HCT116 (cell line): Measurements from ENCODE around the gene BLOC1S6. TPM values are rescaled to one million over a fixed set of nuclear protein-coding genes. Genes with fewer than 3 reads are reported as not detected.

Experiments
- ATAC-seq: fragments of 200-7000 bp; cut with Tn5 transposase; 2 replicates; pipeline ENCODE4 v1.9.1; 2020; ENCODE audit warnings: mild to moderate bottlenecking, moderate library complexity
- BruUV-seq: library from RNA; stranded (reverse); fragments of 400-500 nt; replicated peaks from 2 replicates; lab custom pipeline; 2021; lab: Mats Ljungman, UMichigan
- CTCF ChIA-PET: fragments of 300-600 bp; sonication (Branson Sonifier 250); formaldehyde crosslinking; loops from one replicate; lab custom pipeline; 2021; ENCODE audit warnings: antibody characterized with exemption; lab: Charles Lee
- POLR2A ChIA-PET: fragments of 300-600, 350-600 bp; sonication (Branson Sonifier 250); formaldehyde crosslinking; loops from one replicate; lab custom pipeline; 2021; ENCODE audit warnings: antibody characterized with exemption; lab: Charles Lee
- RAD21 ChIA-PET, 2 experiments: fragments of 300-600 bp; sonication (Branson Sonifier 250); formaldehyde crosslinking; loops; one replicate each; lab custom pipeline; 2023; ENCODE audit warnings: low total read pairs in 2 of 2; ENCODE audit not compliant: uncharacterized antibody in 2 of 2, unreplicated experiment in 2 of 2, low non-redundant PET in 1 of 2; lab: Charles Lee
- DNase-seq: peaks from one replicate; pipeline ENCODE4 v3.0.0-alpha.2; 2010; ENCODE audit warnings: low read depth, low spot score
- H2AFZ ChIP-seq: fragments of 200-600 bp; shearing (Covaris generic), sonication (generic); 2 replicates; pipeline ENCODE4 v1.6.1; 2017; ENCODE audit warnings: low read depth, mixed run types, mixed read lengths, antibody characterized with exemption, low read length; ENCODE audit not compliant: poor library complexity, severe bottlenecking
- H3K27ac ChIP-seq: 2 replicates; pipeline ENCODE4 v1.5.1; 2012; ENCODE audit warnings: low read depth, low read length
- H3K27me3 ChIP-seq: fragments of 200-600 bp; sonication (generic); 2 replicates; pipeline ENCODE4 v1.6.1; 2016; ENCODE audit warnings: mixed run types, low read length, mixed read lengths; ENCODE audit not compliant: insufficient read depth
- H3K36me3 ChIP-seq, 2 experiments: fragments of 200-500 bp in 1 of 2; fragments of 200-600 bp in 1 of 2; sonication (Bioruptor generic) in 1 of 2; sonication (generic) in 1 of 2; 2 replicates each; pipeline versions ENCODE4 v1.5.1 to v1.6.1; 2014 to 2016; ENCODE audit warnings: low read length in 2 of 2, inconsistent platforms in 1 of 2, mixed read lengths in 1 of 2, mixed run types in 1 of 2; ENCODE audit not compliant: insufficient read depth in 2 of 2, control insufficient read depth in 1 of 2
- H3K4me1 ChIP-seq, 2 experiments: fragments of 200-600 bp in 1 of 2; sonication (generic) in 1 of 2; 2 replicates each; pipeline versions ENCODE4 v1.5.1 to v1.6.1; 2012 to 2017; ENCODE audit warnings: low read length in 2 of 2, inconsistent platforms in 1 of 2, mild to moderate bottlenecking in 1 of 2, mixed read lengths in 1 of 2, mixed run types in 1 of 2, moderate library complexity in 1 of 2; ENCODE audit not compliant: insufficient read depth in 2 of 2, control insufficient read depth in 1 of 2
- H3K4me2 ChIP-seq: fragments of 200-600 bp; sonication (generic); 2 replicates; pipeline ENCODE4 v1.6.1; 2017; ENCODE audit warnings: mixed run types, low read length, mixed read lengths
- H3K4me3 ChIP-seq, 2 experiments: fragments of 200-600 bp in 1 of 2; sonication (generic) in 1 of 2; replicated peaks in 1 of 2; 2 replicates each; pipeline ENCODE4 v1.5.1; 2011 to 2016; ENCODE audit warnings: low read length in 2 of 2, control low read depth in 1 of 2, low read depth in 1 of 2, mild to moderate bottlenecking in 1 of 2, mixed read lengths in 1 of 2, mixed run types in 1 of 2
- H3K79me2 ChIP-seq: fragments of 200-600 bp; sonication (generic); 2 replicates; pipeline ENCODE4 v1.6.1; 2017; ENCODE audit warnings: mild to moderate bottlenecking, mixed run types, low read length, moderate library complexity, mixed read lengths; ENCODE audit not compliant: insufficient read depth
- H3K9ac ChIP-seq: fragments of 200-600 bp; sonication (generic); 2 replicates; pipeline ENCODE4 v1.6.1; 2016; ENCODE audit warnings: low read length, mixed read lengths
- H3K9me2 ChIP-seq: fragments of 200-600 bp; sonication (generic), shearing (Covaris generic); 2 replicates; pipeline ENCODE4 v1.6.1; 2017; ENCODE audit warnings: mixed run types, mild to moderate bottlenecking, moderate library complexity; ENCODE audit not compliant: insufficient read depth
- H3K9me3 ChIP-seq, 2 experiments: fragments of 200-500 bp in 1 of 2; fragments of 200-600 bp in 1 of 2; sonication (Bioruptor generic) in 1 of 2; sonication (generic) in 1 of 2; 2 replicates each; pipeline ENCODE4 v1.6.1; 2014 to 2017; ENCODE audit warnings: low read length in 2 of 2, mixed read lengths in 2 of 2, inconsistent platforms in 1 of 2, low read depth in 1 of 2, mild to moderate bottlenecking in 1 of 2, mixed run types in 1 of 2, moderate library complexity in 1 of 2; ENCODE audit not compliant: control insufficient read depth in 1 of 2, insufficient read depth in 1 of 2
- H4K20me1 ChIP-seq: fragments of 200-600 bp; sonication (generic), shearing (Covaris generic); 2 replicates; pipeline ENCODE4 v1.6.1; 2017; ENCODE audit warnings: mixed run types, mild to moderate bottlenecking, moderate library complexity; ENCODE audit not compliant: insufficient read depth
- ATF3 ChIP-seq: IDR thresholded peaks from 2 replicates; pipeline ENCODE4 v1.6.1; 2012
- CBX3 ChIP-seq: IDR thresholded peaks from 2 replicates; pipeline ENCODE4 v1.6.1; 2012; ENCODE audit warnings: low read depth
- CEBPB ChIP-seq: IDR thresholded peaks from 2 replicates; pipeline ENCODE4 v1.6.1; 2012; ENCODE audit warnings: low read depth
- EGR1 ChIP-seq: IDR thresholded peaks from 2 replicates; pipeline ENCODE4 v1.6.1; 2012; ENCODE audit warnings: low read depth
- ELF1 ChIP-seq: IDR thresholded peaks from 2 replicates; pipeline ENCODE4 v1.6.1; 2012; ENCODE audit warnings: low read depth, borderline replicate concordance
- EZH2phosphoT487 ChIP-seq: fragments of 200-600 bp; IDR thresholded peaks from 2 replicates; pipeline ENCODE4 v1.6.1; 2018; ENCODE audit warnings: antibody characterized with exemption, borderline replicate concordance
- JUND ChIP-seq: IDR thresholded peaks from 2 replicates; pipeline ENCODE4 v1.6.1; 2012
- POLR2A ChIP-seq: IDR thresholded peaks from 2 replicates; pipeline ENCODE4 v1.7.0; 2011; ENCODE audit warnings: borderline replicate concordance; ENCODE audit not compliant: insufficient read depth, insufficient read length; ENCODE audit errors: extremely low read depth
- POLR2AphosphoS5 ChIP-seq: IDR thresholded peaks from 2 replicates; pipeline ENCODE4 v1.6.1; 2011; ENCODE audit warnings: mild to moderate bottlenecking, low read depth, low read length, moderate library complexity
- REST ChIP-seq: IDR thresholded peaks from 2 replicates; pipeline ENCODE4 v1.6.1; 2012; ENCODE audit warnings: low read depth
- SIN3A ChIP-seq: IDR thresholded peaks from 2 replicates; pipeline ENCODE4 v1.6.1; 2012; ENCODE audit warnings: low read depth
- TCF7L2 ChIP-seq: IDR thresholded peaks from 2 replicates; pipeline ENCODE4 v1.7.0; 2011; ENCODE audit warnings: borderline replicate concordance, inconsistent platforms; ENCODE audit not compliant: insufficient read depth, insufficient read length; ENCODE audit errors: extremely low read depth
- YY1 ChIP-seq: IDR thresholded peaks from 2 replicates; pipeline ENCODE4 v1.6.1; 2011; ENCODE audit warnings: low read length, low read depth, moderate library complexity, mild to moderate bottlenecking; ENCODE audit not compliant: insufficient replicate concordance; ENCODE audit errors: extremely low read depth
- ZFX ChIP-seq: fragments of 450-650 bp; IDR thresholded peaks from 2 replicates; pipeline ENCODE4 v1.6.1; 2017
- ZNF274 ChIP-seq: fragments of 200-500 bp; sonication (Bioruptor generic); IDR thresholded peaks from 2 replicates; pipeline ENCODE4 v1.6.1; 2014; ENCODE audit warnings: mild to moderate bottlenecking, low read depth, low read length, inconsistent platforms
- intact Hi-C: fragments of 100-400 bp; cut with micrococcal nuclease; formaldehyde crosslinking; loops from 2 replicates; pipeline ENCODE4 v1.10.0; 2022
- total RNA-seq: library from RNA; stranded (reverse); gene quantifications from one replicate; pipeline ENCODE4 v1.2.1, GENCODE V29; 2021; ENCODE audit not compliant: unreplicated experiment
- TF ChIP-seq, protein P1 (sequence below): IDR thresholded peaks from 2 replicates; pipeline ENCODE4 v1.6.1; 2012
- TF ChIP-seq, protein P2 (sequence below), 3 experiments: fragments of 200-600 bp in 1 of 3; sonication (generic) in 1 of 3; IDR thresholded peaks in 2 of 3; conservative IDR thresholded peaks in 1 of 3; 2 replicates each; pipeline ENCODE4 v1.5.1; 2012 to 2017; ENCODE audit warnings: low read depth in 2 of 3, low read length in 2 of 3, antibody characterized with exemption in 1 of 3, borderline replicate concordance in 1 of 3, control low read depth in 1 of 3, mild to moderate bottlenecking in 1 of 3, mixed read lengths in 1 of 3, mixed run types in 1 of 3, moderate library complexity in 1 of 3; ENCODE audit not compliant: insufficient read depth in 1 of 3

Gene BLOC1S6
- total RNA-seq, 1 experiment from 2014 or later = 40.7 TPM

- ChIA-PET RAD21 (no interaction called here), POLR2A (no interaction called here), CTCF (interaction anchor here (0.7 to 2.4 kb wide), 6 partner anchors 14 to 177 kb away, joined by 3 to 8 read pairs (median 3); no protein-coding TSS in a partner anchor)
- H3K9me3 ChIP-seq = no peaks in the 10 kb centered on the region
- H3K9me2 ChIP-seq = no peaks in the 10 kb centered on the region
- intact Hi-C loops = no loop called here
- TSS peak; percentile 78 for BruUV-seq
- peak within 1 kb of the TSS; percentile 68 for H3K9ac ChIP-seq
- peak within 1 kb of the TSS; percentile 95 for H3K27ac ChIP-seq
- H3K4me2 ChIP-seq = peak within 1 kb of the TSS; percentile 97
- H3K4me3 ChIP-seq = peak within 1 kb of the TSS; percentile 74 to 78
- TF ChIP-seq EGR1 (peak; percentile 82), CEBPB (peak; percentile 78), ATF3 (no peak), CBX3 (peak; percentile 83), TCF7L2 (peak; percentile 53), ZNF274 (no peak), POLR2AphosphoS5 (peak; percentile 85), ZFX (0 out of 2 replicates have a peak, but pooled peaks have one; percentile 35), YY1 (no peak), SIN3A (peak; percentile 63), ELF1 (peak; percentile 49), JUND (no peak), POLR2A (peak; percentile 28), REST (no peak), EZH2phosphoT487 (no peak)
- TF ChIP-seq, protein P1, sequence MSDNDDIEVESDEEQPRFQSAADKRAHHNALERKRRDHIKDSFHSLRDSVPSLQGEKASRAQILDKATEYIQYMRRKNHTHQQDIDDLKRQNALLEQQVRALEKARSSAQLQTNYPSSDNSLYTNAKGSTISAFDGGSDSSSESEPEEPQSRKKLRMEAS = peak; percentile 44; the same call in 1 of the 2 replicates
- TF ChIP-seq, protein P2, sequence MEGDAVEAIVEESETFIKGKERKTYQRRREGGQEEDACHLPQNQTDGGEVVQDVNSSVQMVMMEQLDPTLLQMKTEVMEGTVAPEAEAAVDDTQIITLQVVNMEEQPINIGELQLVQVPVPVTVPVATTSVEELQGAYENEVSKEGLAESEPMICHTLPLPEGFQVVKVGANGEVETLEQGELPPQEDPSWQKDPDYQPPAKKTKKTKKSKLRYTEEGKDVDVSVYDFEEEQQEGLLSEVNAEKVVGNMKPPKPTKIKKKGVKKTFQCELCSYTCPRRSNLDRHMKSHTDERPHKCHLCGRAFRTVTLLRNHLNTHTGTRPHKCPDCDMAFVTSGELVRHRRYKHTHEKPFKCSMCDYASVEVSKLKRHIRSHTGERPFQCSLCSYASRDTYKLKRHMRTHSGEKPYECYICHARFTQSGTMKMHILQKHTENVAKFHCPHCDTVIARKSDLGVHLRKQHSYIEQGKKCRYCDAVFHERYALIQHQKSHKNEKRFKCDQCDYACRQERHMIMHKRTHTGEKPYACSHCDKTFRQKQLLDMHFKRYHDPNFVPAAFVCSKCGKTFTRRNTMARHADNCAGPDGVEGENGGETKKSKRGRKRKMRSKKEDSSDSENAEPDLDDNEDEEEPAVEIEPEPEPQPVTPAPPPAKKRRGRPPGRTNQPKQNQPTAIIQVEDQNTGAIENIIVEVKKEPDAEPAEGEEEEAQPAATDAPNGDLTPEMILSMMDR (IDR thresholded peaks at IDR 0.05 in 2 of 3, conservative IDR thresholded peaks at IDR 0.05 in 1 of 3; ENCODE audit: borderline replicate concordance in 1 of 3, insufficient read depth in 1 of 3, low read depth in 2 of 3, low read length in 2 of 3) = no peak
- H3K79me2 ChIP-seq = no peaks in the 10 kb centered on the region
- DNase-seq (peak; percentile 73), ATAC-seq (peak; percentile 83)
- H3K27me3 ChIP-seq = no peaks in the 10 kb centered on the region
- H2AFZ ChIP-seq = peak within 1 kb of the TSS; percentile 77
- H4K20me1 ChIP-seq = no peaks in the 10 kb centered on the region
- H3K36me3 ChIP-seq = no peaks in the 10 kb centered on the region
- peaks cover 12 to 37% of the 10 kb centered on the region in 2 experiments for H3K4me1 ChIP-seq
These were observed 47.4 kb downstream of the BLOC1S6 start, which contains the start of gene SQOR for GRCh38 chr15:45634432-45635190. Gene SQOR, plus strand, starts transcription at chr15:45635029. Its CDS starts 23,895 bp downstream, at chr15:45658924.
